ENCODE results near the gene COLGALT1.

- TF ChIP-seq PATZ1 (tag by site-specific recombination; IDR thresholded peaks at IDR 0.05) (no peak), CTCF (tag by site-specific recombination; IDR thresholded peaks at IDR 0.05) (no peak), ZBTB49 (tag by site-specific recombination; IDR thresholded peaks at IDR 0.05; ENCODE audit: low read depth) (no peak), BCL6B (tag by site-specific recombination; IDR thresholded peaks at IDR 0.05) (no peak), TSHZ1 (tag by site-specific recombination; IDR thresholded peaks at IDR 0.05; ENCODE audit: borderline replicate concordance) (no peak), ZNF621 (tag by site-specific recombination; IDR thresholded peaks at IDR 0.05) (no peak), ZNF747 (tag by site-specific recombination; IDR thresholded peaks at IDR 0.05) (no peak), ZBTB10 (tag by site-specific recombination; IDR thresholded peaks at IDR 0.05) (no peak)
Measured at GRCh38 chr19:17625043-17625442, 69.6 kb downstream of the COLGALT1 start.
